Mesodermal cell (in vitro differentiated cells): ENCODE data around the gene LCE3E.
"Not testable (repeated sequence)": the region's sequence is repeated elsewhere in the genome, so short reads cannot be mapped to it uniquely, and the experiment has no call there.

Source experiments
- H3K27ac ChIP-seq: 2 replicates; pipeline ENCODE4 v1.7.0; 2013; ENCODE audit warnings: mild to moderate bottlenecking, low read depth, low read length, moderate library complexity; ENCODE audit not compliant: severe bottlenecking
- H3K36me3 ChIP-seq: 2 replicates; pipeline ENCODE4 v1.7.1; 2013; ENCODE audit warnings: mild to moderate bottlenecking, low read length, moderate library complexity; ENCODE audit not compliant: control insufficient read depth, insufficient read depth
- H3K4me1 ChIP-seq: one replicate; pipeline ENCODE4 v1.7.1; 2013; ENCODE audit warnings: mild to moderate bottlenecking, low read length; ENCODE audit not compliant: insufficient read depth, control insufficient read depth, poor library complexity, severe bottlenecking
- H3K4me3 ChIP-seq: 2 replicates; pipeline ENCODE4 v1.7.0; 2013; ENCODE audit warnings: low read length, control low read depth, mild to moderate bottlenecking; ENCODE audit not compliant: insufficient read depth, poor library complexity, severe bottlenecking; ENCODE audit errors: extremely low read depth
- H3K9me3 ChIP-seq: 2 replicates; pipeline ENCODE4 v1.7.1; 2013; ENCODE audit warnings: mild to moderate bottlenecking, low read length, moderate library complexity; ENCODE audit not compliant: control insufficient read depth
- WGBS, 2 experiments: methylation state at CpG; one replicate each; pipeline ENCODE4 v1.1.5; 2013; ENCODE audit warnings: missing lambda C conversion rate in 2 of 2; ENCODE audit not compliant: insufficient coverage in 2 of 2; 5-methylcytosine and 5-hydroxymethylcytosine counted together

Gene LCE3E

GRCh38 chr1:152548358-152548757 is 18.2 kb downstream of the LCE3E start:
- no CpG with 5 or more reads among the region's 1 CpG for WGBS, 2 experiments
- H3K4me1 ChIP-seq, H3K27ac ChIP-seq, H3K36me3 ChIP-seq, H3K4me3 ChIP-seq: not testable (repeated sequence)
- peaks cover 26% of the 10 kb centered on the region for H3K9me3 ChIP-seq

- H3K36me3 ChIP-seq, result no peaks in the 10 kb centered on the region
- H3K9me3 ChIP-seq, result peaks cover 34% of the 10 kb centered on the region
- WGBS, 2 experiments, result 39 to 50% methylated on average over 1 of the region's 1 CpG
- H3K4me1 ChIP-seq, result no peaks in the 10 kb centered on the region
- H3K4me3 ChIP-seq, result no peak overlapping the region
- H3K27ac ChIP-seq, result no peak overlapping the region
Observed at GRCh38 chr1:152546704-152547103, 19.9 kb downstream of the LCE3E start.

- WGBS, 2 experiments, result 67 to 72% methylated on average over 2 to 4 of the region's 4 CpGs
- H3K36me3 ChIP-seq, result no peaks in the 10 kb centered on the region
- H3K4me3 ChIP-seq, result no peak overlapping the region
- no peak overlapping the region for H3K27ac ChIP-seq
- H3K4me1 ChIP-seq, result no peaks in the 10 kb centered on the region
- H3K9me3 ChIP-seq, result peaks cover 46% of the 10 kb centered on the region
Observed at GRCh38 chr1:152543820-152544219, 22.8 kb downstream of the LCE3E start.

GRCh38 chr1:152539901-152540300 is 26.7 kb downstream of the LCE3E start:
- no CpG with 5 or more reads among the region's 2 CpGs for WGBS, 2 experiments
- Histone ChIP-seq H3K9me3 (peaks cover 53% of the 10 kb centered on the region), H3K4me1 (no peaks in the 10 kb centered on the region), H3K4me3 (no peak overlapping the region), H3K36me3 (no peaks in the 10 kb centered on the region), H3K27ac (no peak overlapping the region)

GRCh38 chr1:152537496-152537895 is 29.1 kb downstream of the LCE3E start:
- H3K4me3 ChIP-seq, result no peak overlapping the region
- no peaks in the 10 kb centered on the region for H3K36me3 ChIP-seq
- H3K4me1 ChIP-seq, result no peaks in the 10 kb centered on the region
- peaks cover 39% of the 10 kb centered on the region for H3K9me3 ChIP-seq
- no peak overlapping the region for H3K27ac ChIP-seq
- 8 to 14% methylated on average over 1 to 2 of the region's 4 CpGs for WGBS, 2 experiments

- Histone ChIP-seq H3K36me3 (no peaks in the 10 kb centered on the region), H3K4me3 (no peak overlapping the region), H3K27ac (no peak overlapping the region), H3K9me3 (peaks cover 40% of the 10 kb centered on the region), H3K4me1 (no peaks in the 10 kb centered on the region)
- 0% methylated on average over 1 of the region's 3 CpGs for whole genome bisulfite sequencing, 2 experiments
Observed at GRCh38 chr1:152535774-152536173, 30.8 kb downstream of the LCE3E start.

GRCh38 chr1:152533327-152533938 is 33.1 kb downstream of the LCE3E start:
- no peaks in the 10 kb centered on the region for H3K4me1 ChIP-seq
- no peak overlapping the region for H3K27ac ChIP-seq
- WGBS, 2 experiments, result 77 to 100% methylated on average over 1 to 4 of the region's 7 CpGs
- H3K9me3 ChIP-seq, result peaks cover 37% of the 10 kb centered on the region
- H3K36me3 ChIP-seq, result no peaks in the 10 kb centered on the region
- no peak overlapping the region for H3K4me3 ChIP-seq

- Histone ChIP-seq H3K9me3 (peaks cover 25% of the 10 kb centered on the region), H3K36me3 (no peaks in the 10 kb centered on the region), H3K27ac (no peak overlapping the region), H3K4me3 (no peak overlapping the region), H3K4me1 (no peaks in the 10 kb centered on the region)
- 0 to 9% methylated on average over 1 of the region's 1 CpG for WGBS, 2 experiments
Observed at GRCh38 chr1:152525080-152525641, 41.4 kb downstream of the LCE3E start.

- no peaks in the 10 kb centered on the region for H3K36me3 ChIP-seq
- H3K27ac ChIP-seq, result no peak overlapping the region
- H3K4me1 ChIP-seq, result no peaks in the 10 kb centered on the region
- WGBS, 2 experiments, result 0% methylated on average over 1 of the region's 4 CpGs
- no peak overlapping the region for H3K4me3 ChIP-seq
- peaks cover 55% of the 10 kb centered on the region for H3K9me3 ChIP-seq
Observed at GRCh38 chr1:152520561-152521090, 46.0 kb downstream of the LCE3E start.

- H3K4me3 ChIP-seq, result no peak overlapping the region
Observed at GRCh38 chr1:152519851-152520250, 46.7 kb downstream of the LCE3E start.

GRCh38 chr1:152517237-152517811 is 49.3 kb downstream of the LCE3E start:
- whole genome bisulfite sequencing, 2 experiments, result 61 to 67% methylated on average over 6 of the region's 7 CpGs
- Histone ChIP-seq H3K4me1 (no peaks in the 10 kb centered on the region), H3K4me3 (no peak overlapping the region), H3K36me3 (no peaks in the 10 kb centered on the region), H3K9me3 (peaks cover 79% of the 10 kb centered on the region), H3K27ac (no peak overlapping the region)

More at GRCh38 chr1:152519851-152520250, 46.7 kb downstream of the LCE3E start:
- H3K36me3 ChIP-seq, result no peaks in the 10 kb centered on the region
- WGBS, 2 experiments, result no CpG with 5 or more reads among the region's 1 CpG
- peaks cover 58% of the 10 kb centered on the region for H3K9me3 ChIP-seq
- no peaks in the 10 kb centered on the region for H3K4me1 ChIP-seq
- H3K27ac ChIP-seq, result no peak overlapping the region
